GM23338 (cell line): ENCODE data around the gene AAR2. TPM values are rescaled to one million over a fixed set of nuclear protein-coding genes. Genes with fewer than 3 reads are reported as not detected.

Source experiments
- ATAC-seq: fragments of 200-7000 bp; cut with Tn5 transposase; 3 replicates; pipeline ENCODE4 v1.9.1; 2020
- DNase-seq: peaks from one replicate; pipeline ENCODE4 v3.0.0-alpha.2; 2015; ENCODE audit warnings: low spot score
- H2AFZ ChIP-seq: fragments of 200-600 bp; sonication (generic); 2 replicates; pipeline ENCODE4 v1.8.0; 2016; ENCODE audit warnings: antibody characterized with exemption, mild to moderate bottlenecking, moderate library complexity
- H3F3A ChIP-seq: fragments of 200-600 bp; sonication (generic); replicated peaks from 2 replicates; pipeline ENCODE4 v1.8.0; 2017; ENCODE audit warnings: antibody characterized with exemption, mixed run types, low read depth
- H3K27ac ChIP-seq: fragments of 200-600 bp; sonication (generic); 2 replicates; pipeline ENCODE4 v1.6.1; 2016; ENCODE audit warnings: low read depth
- H3K27me3 ChIP-seq: fragments of 200-600 bp; sonication (generic); 2 replicates; pipeline ENCODE4 v1.8.0; 2016; ENCODE audit warnings: mild to moderate bottlenecking, mixed run types, moderate library complexity; ENCODE audit not compliant: insufficient read depth
- H3K36me3 ChIP-seq: fragments of 200-600 bp; sonication (generic); 2 replicates; pipeline ENCODE4 v1.8.0; 2016; ENCODE audit warnings: mild to moderate bottlenecking; ENCODE audit not compliant: insufficient read depth
- H3K4me1 ChIP-seq: fragments of 200-600 bp; sonication (generic); 2 replicates; pipeline ENCODE4 v1.8.0; 2016; ENCODE audit warnings: mild to moderate bottlenecking, moderate library complexity; ENCODE audit not compliant: insufficient read depth
- H3K4me2 ChIP-seq: fragments of 200-600 bp; sonication (generic); 2 replicates; pipeline ENCODE4 v1.7.1; 2017; ENCODE audit warnings: mixed run types
- H3K4me3 ChIP-seq: fragments of 200-600 bp; sonication (generic); 2 replicates; pipeline ENCODE4 v1.6.1; 2016; ENCODE audit warnings: mixed run types
- H3K79me2 ChIP-seq: fragments of 200-600 bp; sonication (generic); replicated peaks from 2 replicates; pipeline ENCODE4 v1.8.0; 2017; ENCODE audit warnings: mild to moderate bottlenecking; ENCODE audit not compliant: insufficient read depth
- H3K9me2 ChIP-seq: fragments of 200-600 bp; sonication (generic); 2 replicates; pipeline ENCODE4 v1.8.0; 2017; ENCODE audit not compliant: insufficient read depth
- H4K20me1 ChIP-seq: fragments of 200-600 bp; sonication (generic); replicated peaks from 2 replicates; pipeline ENCODE4 v1.8.0; 2017; ENCODE audit warnings: mild to moderate bottlenecking; ENCODE audit not compliant: insufficient read depth
- H3K27ac Mint-ChIP-seq: 2 replicates; pipeline ENCODE4 v1.8.0; 2020; ENCODE audit warnings: inconsistent platforms, mild to moderate bottlenecking, moderate library complexity, mixed read lengths
- H3K27me3 Mint-ChIP-seq: 3 replicates; pipeline ENCODE4 v1.8.0; 2022; ENCODE audit warnings: low read depth, mild to moderate bottlenecking, moderate library complexity, mixed read lengths, inconsistent platforms; ENCODE audit not compliant: insufficient read depth, poor library complexity
- H3K36me3 Mint-ChIP-seq: 3 replicates; pipeline ENCODE4 v1.8.0; 2021; ENCODE audit warnings: low read depth, mild to moderate bottlenecking, inconsistent platforms, moderate library complexity, mixed read lengths
- H3K4me1 Mint-ChIP-seq: 3 replicates; pipeline ENCODE4 v1.8.0; 2020; ENCODE audit warnings: mild to moderate bottlenecking, inconsistent platforms, mixed read lengths
- H3K4me3 Mint-ChIP-seq: 3 replicates; pipeline ENCODE4 v1.8.0; 2021; ENCODE audit warnings: moderate library complexity, mild to moderate bottlenecking, inconsistent platforms, mixed read lengths
- H3K9me3 Mint-ChIP-seq: 3 replicates; pipeline ENCODE4 v1.8.0; 2020; ENCODE audit warnings: moderate library complexity, mild to moderate bottlenecking, inconsistent platforms, mixed read lengths
- CREB1 ChIP-seq: fragments of 250-450 bp; sonication (Bioruptor Pico); IDR thresholded peaks from 2 replicates; pipeline ENCODE4 v1.5.0; 2020; ENCODE audit warnings: low read depth, mild to moderate bottlenecking, moderate library complexity
- ETS1 ChIP-seq: IDR thresholded peaks from 2 replicates; pipeline ENCODE4 v1.6.1; 2016; ENCODE audit warnings: antibody characterized with exemption
- EZH2 ChIP-seq: fragments of 200-600 bp; sonication (generic); IDR thresholded peaks from one replicate; pipeline ENCODE4 v1.8.0; 2017; ENCODE audit warnings: antibody characterized with exemption, mild to moderate bottlenecking, low read depth; ENCODE audit not compliant: unreplicated experiment
- EZH2phosphoT487 ChIP-seq: fragments of 200-600 bp; sonication (generic); IDR thresholded peaks from one replicate; pipeline ENCODE4 v1.8.1; 2018; ENCODE audit warnings: antibody characterized with exemption; ENCODE audit not compliant: unreplicated experiment
- JUNB ChIP-seq: IDR thresholded peaks from one replicate; pipeline ENCODE4 v1.6.1; 2016; ENCODE audit warnings: antibody characterized with exemption; ENCODE audit not compliant: unreplicated experiment
- NANOG ChIP-seq: IDR thresholded peaks from 2 replicates; pipeline ENCODE4 v1.6.1; 2016; ENCODE audit warnings: antibody characterized with exemption, borderline replicate concordance
- POLR2AphosphoS5 ChIP-seq: IDR thresholded peaks from 2 replicates; pipeline ENCODE4 v1.6.1; 2016; ENCODE audit warnings: antibody characterized with exemption, low read depth
- ZNF114 ChIP-seq: fragments of 250-450 bp; sonication (Bioruptor Pico); IDR thresholded peaks from 2 replicates; pipeline ENCODE4 v1.5.0; 2020; ENCODE audit warnings: mild to moderate bottlenecking, moderate library complexity
- ZNF331 ChIP-seq: fragments of 250-450 bp; sonication (Bioruptor Pico); IDR thresholded peaks from 2 replicates; pipeline ENCODE4 v1.5.0; 2020; ENCODE audit warnings: low read depth, mild to moderate bottlenecking, moderate library complexity
- polyA plus RNA-seq: library from polyadenylated mRNA; unstranded; fragments of >200 nt; fragmentation: Nextera tagmentation; extraction: Ambion mirVana; gene quantifications from 2 replicates; pipeline ENCODE4 v1.2.1, GENCODE V29; 2016
- total RNA-seq: library from RNA; depleted of rRNA; stranded (reverse); fragments of >200 nt; shearing (Covaris generic); gene quantifications from 2 replicates; pipeline ENCODE4 v1.2.3, GENCODE V29; 2014
- TF ChIP-seq, protein P1 (sequence below): fragments of 250-450 bp; sonication (Bioruptor Pico); IDR thresholded peaks from 2 replicates; pipeline ENCODE4 v1.5.0; 2020; ENCODE audit warnings: mild to moderate bottlenecking, moderate library complexity
- TF ChIP-seq, protein P2 (sequence below), 2 experiments: fragments of 200-600 bp in 1 of 2; sonication (generic) in 1 of 2; conservative IDR thresholded peaks; 2 replicates each; pipeline versions ENCODE4 v1.5.1 to v1.6.1; 2016 to 2017; ENCODE audit warnings: antibody characterized with exemption in 2 of 2, low read depth in 2 of 2, mild to moderate bottlenecking in 2 of 2, moderate library complexity in 1 of 2

Gene AAR2
- total and polyA plus RNA-seq, 2 experiments from 2014 or later, result 15.8 to 32.6 TPM

DNA sequence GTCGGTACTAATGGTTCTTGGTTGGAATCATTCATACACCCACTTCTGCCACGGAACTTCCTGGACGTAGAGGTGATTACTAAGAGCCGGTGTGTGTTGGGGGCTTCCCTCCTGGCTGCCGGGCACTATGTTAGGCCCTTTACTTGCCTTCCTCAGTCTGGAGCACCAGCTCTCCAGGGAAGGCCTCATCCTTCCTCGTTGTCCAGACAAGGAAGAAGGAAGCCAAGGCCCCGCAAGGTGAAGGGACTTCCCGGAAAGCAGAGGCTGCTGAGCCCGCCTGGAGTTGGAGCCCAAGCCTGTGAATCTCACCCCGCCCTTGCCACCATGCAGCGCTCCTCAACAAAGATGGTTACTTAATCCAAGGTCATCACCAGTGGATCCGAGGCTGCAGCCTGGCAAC is 26.2 kb downstream of the AAR2 start:
- Mint-ChIP-seq H3K4me3 (no peak overlapping the region), H3K9me3 (no peaks in the 10 kb centered on the region), H3K36me3 (no peaks in the 10 kb centered on the region), H3K4me1 (peaks cover 19% of the 10 kb centered on the region), H3K27me3 (peaks cover 8% of the 10 kb centered on the region), H3K27ac (no peak overlapping the region)
- H3K4me1 ChIP-seq, result peaks cover 7% of the 10 kb centered on the region; the same call in 1 of the 2 replicates
- no peaks in the 10 kb centered on the region for H4K20me1 ChIP-seq
- no peaks in the 10 kb centered on the region for H3K27me3 ChIP-seq
- TF ChIP-seq ZNF331 (CRISPR knock-in tag) (no peak), ETS1 (no peak), CREB1 (CRISPR knock-in tag) (no peak), NANOG (no peak), ZNF114 (CRISPR knock-in tag) (no peak), POLR2AphosphoS5 (no peak), EZH2phosphoT487 (no peak), EZH2 (no peak), JUNB (no peak)
- TF ChIP-seq, protein P1, sequence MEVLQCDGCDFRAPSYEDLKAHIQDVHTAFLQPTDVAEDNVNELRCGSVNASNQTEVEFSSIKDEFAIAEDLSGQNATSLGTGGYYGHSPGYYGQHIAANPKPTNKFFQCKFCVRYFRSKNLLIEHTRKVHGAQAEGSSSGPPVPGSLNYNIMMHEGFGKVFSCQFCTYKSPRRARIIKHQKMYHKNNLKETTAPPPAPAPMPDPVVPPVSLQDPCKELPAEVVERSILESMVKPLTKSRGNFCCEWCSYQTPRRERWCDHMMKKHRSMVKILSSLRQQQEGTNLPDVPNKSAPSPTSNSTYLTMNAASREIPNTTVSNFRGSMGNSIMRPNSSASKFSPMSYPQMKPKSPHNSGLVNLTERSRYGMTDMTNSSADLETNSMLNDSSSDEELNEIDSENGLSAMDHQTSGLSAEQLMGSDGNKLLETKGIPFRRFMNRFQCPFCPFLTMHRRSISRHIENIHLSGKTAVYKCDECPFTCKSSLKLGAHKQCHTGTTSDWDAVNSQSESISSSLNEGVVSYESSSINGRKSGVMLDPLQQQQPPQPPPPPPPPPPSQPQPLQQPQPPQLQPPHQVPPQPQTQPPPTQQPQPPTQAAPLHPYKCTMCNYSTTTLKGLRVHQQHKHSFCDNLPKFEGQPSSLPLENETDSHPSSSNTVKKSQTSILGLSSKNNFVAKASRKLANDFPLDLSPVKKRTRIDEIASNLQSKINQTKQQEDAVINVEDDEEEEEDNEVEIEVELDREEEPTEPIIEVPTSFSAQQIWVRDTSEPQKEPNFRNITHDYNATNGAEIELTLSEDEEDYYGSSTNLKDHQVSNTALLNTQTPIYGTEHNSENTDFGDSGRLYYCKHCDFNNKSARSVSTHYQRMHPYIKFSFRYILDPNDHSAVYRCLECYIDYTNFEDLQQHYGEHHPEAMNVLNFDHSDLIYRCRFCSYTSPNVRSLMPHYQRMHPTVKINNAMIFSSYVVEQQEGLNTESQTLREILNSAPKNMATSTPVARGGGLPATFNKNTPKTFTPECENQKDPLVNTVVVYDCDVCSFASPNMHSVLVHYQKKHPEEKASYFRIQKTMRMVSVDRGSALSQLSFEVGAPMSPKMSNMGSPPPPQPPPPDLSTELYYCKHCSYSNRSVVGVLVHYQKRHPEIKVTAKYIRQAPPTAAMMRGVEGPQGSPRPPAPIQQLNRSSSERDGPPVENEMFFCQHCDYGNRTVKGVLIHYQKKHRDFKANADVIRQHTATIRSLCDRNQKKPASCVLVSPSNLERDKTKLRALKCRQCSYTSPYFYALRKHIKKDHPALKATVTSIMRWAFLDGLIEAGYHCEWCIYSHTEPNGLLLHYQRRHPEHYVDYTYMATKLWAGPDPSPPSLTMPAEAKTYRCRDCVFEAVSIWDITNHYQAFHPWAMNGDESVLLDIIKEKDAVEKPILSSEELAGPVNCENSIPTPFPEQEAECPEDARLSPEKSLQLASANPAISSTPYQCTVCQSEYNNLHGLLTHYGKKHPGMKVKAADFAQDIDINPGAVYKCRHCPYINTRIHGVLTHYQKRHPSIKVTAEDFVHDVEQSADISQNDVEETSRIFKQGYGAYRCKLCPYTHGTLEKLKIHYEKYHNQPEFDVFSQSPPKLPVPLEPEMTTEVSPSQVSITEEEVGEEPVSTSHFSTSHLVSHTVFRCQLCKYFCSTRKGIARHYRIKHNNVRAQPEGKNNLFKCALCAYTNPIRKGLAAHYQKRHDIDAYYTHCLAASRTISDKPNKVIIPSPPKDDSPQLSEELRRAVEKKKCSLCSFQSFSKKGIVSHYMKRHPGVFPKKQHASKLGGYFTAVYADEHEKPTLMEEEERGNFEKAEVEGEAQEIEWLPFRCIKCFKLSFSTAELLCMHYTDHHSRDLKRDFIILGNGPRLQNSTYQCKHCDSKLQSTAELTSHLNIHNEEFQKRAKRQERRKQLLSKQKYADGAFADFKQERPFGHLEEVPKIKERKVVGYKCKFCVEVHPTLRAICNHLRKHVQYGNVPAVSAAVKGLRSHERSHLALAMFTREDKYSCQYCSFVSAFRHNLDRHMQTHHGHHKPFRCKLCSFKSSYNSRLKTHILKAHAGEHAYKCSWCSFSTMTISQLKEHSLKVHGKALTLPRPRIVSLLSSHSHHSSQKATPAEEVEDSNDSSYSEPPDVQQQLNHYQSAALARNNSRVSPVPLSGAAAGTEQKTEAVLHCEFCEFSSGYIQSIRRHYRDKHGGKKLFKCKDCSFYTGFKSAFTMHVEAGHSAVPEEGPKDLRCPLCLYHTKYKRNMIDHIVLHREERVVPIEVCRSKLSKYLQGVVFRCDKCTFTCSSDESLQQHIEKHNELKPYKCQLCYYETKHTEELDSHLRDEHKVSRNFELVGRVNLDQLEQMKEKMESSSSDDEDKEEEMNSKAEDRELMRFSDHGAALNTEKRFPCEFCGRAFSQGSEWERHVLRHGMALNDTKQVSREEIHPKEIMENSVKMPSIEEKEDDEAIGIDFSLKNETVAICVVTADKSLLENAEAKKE (CRISPR knock-in tag), result no peak
- TF ChIP-seq, protein P2, sequence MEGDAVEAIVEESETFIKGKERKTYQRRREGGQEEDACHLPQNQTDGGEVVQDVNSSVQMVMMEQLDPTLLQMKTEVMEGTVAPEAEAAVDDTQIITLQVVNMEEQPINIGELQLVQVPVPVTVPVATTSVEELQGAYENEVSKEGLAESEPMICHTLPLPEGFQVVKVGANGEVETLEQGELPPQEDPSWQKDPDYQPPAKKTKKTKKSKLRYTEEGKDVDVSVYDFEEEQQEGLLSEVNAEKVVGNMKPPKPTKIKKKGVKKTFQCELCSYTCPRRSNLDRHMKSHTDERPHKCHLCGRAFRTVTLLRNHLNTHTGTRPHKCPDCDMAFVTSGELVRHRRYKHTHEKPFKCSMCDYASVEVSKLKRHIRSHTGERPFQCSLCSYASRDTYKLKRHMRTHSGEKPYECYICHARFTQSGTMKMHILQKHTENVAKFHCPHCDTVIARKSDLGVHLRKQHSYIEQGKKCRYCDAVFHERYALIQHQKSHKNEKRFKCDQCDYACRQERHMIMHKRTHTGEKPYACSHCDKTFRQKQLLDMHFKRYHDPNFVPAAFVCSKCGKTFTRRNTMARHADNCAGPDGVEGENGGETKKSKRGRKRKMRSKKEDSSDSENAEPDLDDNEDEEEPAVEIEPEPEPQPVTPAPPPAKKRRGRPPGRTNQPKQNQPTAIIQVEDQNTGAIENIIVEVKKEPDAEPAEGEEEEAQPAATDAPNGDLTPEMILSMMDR (conservative IDR thresholded peaks at IDR 0.05; ENCODE audit: low read depth in 2 of 2), result no peak
- H2AFZ ChIP-seq, result no peak overlapping the region
- H3K4me3 ChIP-seq, result no peak overlapping the region
- no peaks in the 10 kb centered on the region for H3K9me2 ChIP-seq
- no peak for DNase-seq
- no peak overlapping the region for H3K4me2 ChIP-seq
- no peaks in the 10 kb centered on the region for H3K79me2 ChIP-seq
- ATAC-seq, result no peak
- H3F3A ChIP-seq, result no peaks in the 10 kb centered on the region
- H3K36me3 ChIP-seq, result no peaks in the 10 kb centered on the region
- H3K27ac ChIP-seq, result no peak overlapping the region
